NT2/D1 (cell line): ENCODE measurements around the gene DLX1.

Experiments
- DNase-seq: peaks from one replicate; pipeline ENCODE4 v3.0.0-alpha.2; 2011; ENCODE audit warnings: low read depth, low spot score
- H3K27me3 ChIP-seq: 2 replicates; pipeline ENCODE4 v1.6.0; 2011; ENCODE audit warnings: mild to moderate bottlenecking; ENCODE audit not compliant: insufficient read length, insufficient read depth
- H3K36me3 ChIP-seq: 2 replicates; pipeline ENCODE4 v1.6.1; 2011; ENCODE audit warnings: mild to moderate bottlenecking, low read length, mixed read lengths; ENCODE audit not compliant: insufficient read depth, insufficient read length
- H3K4me1 ChIP-seq: 2 replicates; pipeline ENCODE4 v1.5.1; 2011; ENCODE audit not compliant: insufficient read depth, insufficient read length
- H3K4me3 ChIP-seq: 2 replicates; pipeline ENCODE4 v1.5.1; 2011; ENCODE audit warnings: low read depth; ENCODE audit not compliant: insufficient read length
- H3K9ac ChIP-seq: 2 replicates; pipeline ENCODE4 v1.6.0; 2011; ENCODE audit warnings: low read depth; ENCODE audit not compliant: insufficient read length
- H3K9me3 ChIP-seq: 2 replicates; pipeline ENCODE4 v1.5.1; 2011; ENCODE audit warnings: mild to moderate bottlenecking, low read length; ENCODE audit not compliant: insufficient read depth
- SUZ12 ChIP-seq: IDR thresholded peaks from 2 replicates; pipeline ENCODE4 v1.6.1; 2011; ENCODE audit not compliant: insufficient read length, insufficient read depth; ENCODE audit errors: extremely low read depth
- YY1 ChIP-seq: IDR thresholded peaks from 2 replicates; pipeline ENCODE4 v1.6.1; 2011; ENCODE audit not compliant: insufficient read length, insufficient read depth
- ZNF274 ChIP-seq: IDR thresholded peaks from 2 replicates; pipeline ENCODE4 v1.6.1; 2011; ENCODE audit warnings: mild to moderate bottlenecking, low read depth, low read length

DLX1 gene

GRCh38 chr2:172089633-172090032 is 4.3 kb downstream of the DLX1 start:
- TF ChIP-seq SUZ12 (no peak), YY1 (no peak), ZNF274 (no peak)
- H3K9ac ChIP-seq, result no peak overlapping the region

GRCh38 chr2:172090044-172090961 is 5.0 kb downstream of the DLX1 start:
- TF ChIP-seq SUZ12, result peak; percentile 86
- no peak for TF ChIP-seq YY1
- no peak for TF ChIP-seq ZNF274
- no peak overlapping the region for H3K9ac ChIP-seq
- peaks cover 100% of the 10 kb centered on the region for H3K27me3 ChIP-seq
- no peaks in the 10 kb centered on the region for H3K9me3 ChIP-seq
- H3K4me3 ChIP-seq, result no peak overlapping the region
- no peaks in the 10 kb centered on the region for H3K36me3 ChIP-seq
- H3K4me1 ChIP-seq, result peaks cover 35% of the 10 kb centered on the region
- no peak for DNase-seq

More at GRCh38 chr2:172089633-172090032, 4.3 kb downstream of the DLX1 start:
- no peaks in the 10 kb centered on the region for H3K9me3 ChIP-seq
- no peak overlapping the region for H3K4me3 ChIP-seq
- H3K27me3 ChIP-seq, result peaks cover 100% of the 10 kb centered on the region
- no peaks in the 10 kb centered on the region for H3K36me3 ChIP-seq
- peaks cover 33% of the 10 kb centered on the region for H3K4me1 ChIP-seq
- DNase-seq, result no peak

GRCh38 chr2:172091000-172091641 is 5.8 kb downstream of the DLX1 start:
- peaks cover 33% of the 10 kb centered on the region for H3K4me1 ChIP-seq
- DNase-seq, result no peak
- H3K9me3 ChIP-seq, result no peaks in the 10 kb centered on the region
- no peaks in the 10 kb centered on the region for H3K36me3 ChIP-seq
- H3K4me3 ChIP-seq, result no peak overlapping the region
- TF ChIP-seq YY1, result no peak
- TF ChIP-seq ZNF274, result no peak
- peak; percentile 19 for TF ChIP-seq SUZ12
- no peak overlapping the region for H3K9ac ChIP-seq
- peaks cover 100% of the 10 kb centered on the region for H3K27me3 ChIP-seq

- H3K9ac ChIP-seq, result no peak overlapping the region
- no peaks in the 10 kb centered on the region for H3K36me3 ChIP-seq
- TF ChIP-seq ZNF274, result no peak
- peak; percentile 34 for TF ChIP-seq SUZ12
- no peak for TF ChIP-seq YY1
- peaks cover 99% of the 10 kb centered on the region for H3K27me3 ChIP-seq
- H3K4me1 ChIP-seq, result peaks cover 29% of the 10 kb centered on the region
- H3K9me3 ChIP-seq, result no peaks in the 10 kb centered on the region
- DNase-seq, result no peak
- no peak overlapping the region for H3K4me3 ChIP-seq
Measured at GRCh38 chr2:172091761-172092566, 6.7 kb downstream of the DLX1 start.

- no peak overlapping the region for H3K9ac ChIP-seq
- peaks cover 23% of the 10 kb centered on the region for H3K4me1 ChIP-seq
- no peak overlapping the region for H3K4me3 ChIP-seq
- DNase-seq, result no peak
- H3K36me3 ChIP-seq, result no peaks in the 10 kb centered on the region
- no peaks in the 10 kb centered on the region for H3K9me3 ChIP-seq
- peaks cover 99% of the 10 kb centered on the region for H3K27me3 ChIP-seq
- no peak for TF ChIP-seq YY1
- no peak for TF ChIP-seq SUZ12
- no peak for TF ChIP-seq ZNF274
Measured at GRCh38 chr2:172092716-172093415, 7.6 kb downstream of the DLX1 start.

GRCh38 chr2:172093416-172094293 is 8.3 kb downstream of the DLX1 start:
- H3K4me3 ChIP-seq, result no peak overlapping the region

More at GRCh38 chr2:172093416-172094293, 8.3 kb downstream of the DLX1 start:
- H3K4me1 ChIP-seq, result peaks cover 22% of the 10 kb centered on the region
- no peak for DNase-seq
- no peaks in the 10 kb centered on the region for H3K36me3 ChIP-seq
- no peaks in the 10 kb centered on the region for H3K9me3 ChIP-seq
- H3K27me3 ChIP-seq, result peaks cover 99% of the 10 kb centered on the region
- H3K9ac ChIP-seq, result no peak overlapping the region
- TF ChIP-seq YY1 (no peak), SUZ12 (peak; percentile 20), ZNF274 (no peak)
